Endothelial cell of umbilical vein (primary cell): ENCODE results near the gene UGGT2. TPM values are rescaled to one million over a fixed set of nuclear protein-coding genes. Genes with fewer than 3 reads are reported as not detected.

ENCODE experiments used
- Bru-seq: library from RNA; stranded (reverse); fragments of 400-500 nt; gene quantifications from one replicate; lab custom pipeline; 2021; lab: Mats Ljungman, UMichigan
- BruChase-seq, 2 experiments: library from RNA; stranded (reverse); fragments of 400-500 nt; gene quantifications; one replicate each; lab custom pipeline; 2021; lab: Mats Ljungman, UMichigan
- BruUV-seq: library from RNA; stranded (reverse); fragments of 400-500 nt; replicated peaks from 2 replicates; lab custom pipeline; 2021; lab: Mats Ljungman, UMichigan
- CTCF ChIA-PET: fragments of 300-600, 350-600 bp; sonication (Branson Sonifier 250); formaldehyde crosslinking; loops from one replicate; lab custom pipeline; 2021; ENCODE audit warnings: antibody characterized with exemption, inconsistent platforms; lab: Charles Lee
- POLR2A ChIA-PET: fragments of 300-600, 350-600 bp; sonication (Branson Sonifier 250); formaldehyde crosslinking; loops from one replicate; lab custom pipeline; 2021; ENCODE audit warnings: antibody characterized with exemption, inconsistent platforms; lab: Charles Lee
- DNase-seq: peaks from one replicate; pipeline ENCODE4 v3.0.0-alpha.2; 2011; ENCODE audit warnings: low read depth, low spot score
- FAIRE-seq: peaks from 2 replicates; lab custom pipeline; 2011; peaks lifted over from hg19 to GRCh38; lab: Jason Lieb, UNC
- H2AFZ ChIP-seq: 2 replicates; pipeline ENCODE4 v1.6.0; 2012; ENCODE audit warnings: low read depth, low read length, control low read depth, inconsistent platforms
- H3K27ac ChIP-seq: 2 replicates; pipeline ENCODE4 v1.5.1; 2011; ENCODE audit warnings: low read depth, mild to moderate bottlenecking, control low read depth, low read length, moderate library complexity; ENCODE audit not compliant: insufficient read depth
- H3K27me3 ChIP-seq, 2 experiments: 2 replicates each; pipeline versions ENCODE4 v1.6.0 to v1.6.1; 2011; ENCODE audit warnings: low read length in 2 of 2, mixed read lengths in 1 of 2; ENCODE audit not compliant: control insufficient read depth in 2 of 2, insufficient read depth in 2 of 2
- H3K36me3 ChIP-seq, 2 experiments: 2 replicates in 1 of 2; 3 replicates in 1 of 2; pipeline ENCODE4 v1.5.1; 2011; ENCODE audit warnings: low read length in 2 of 2, mild to moderate bottlenecking in 1 of 2, moderate library complexity in 1 of 2; ENCODE audit not compliant: control insufficient read depth in 2 of 2, insufficient read depth in 2 of 2; ENCODE audit errors: extremely low read depth in 1 of 2
- H3K4me1 ChIP-seq: 3 replicates; pipeline ENCODE4 v1.5.1; 2011; ENCODE audit warnings: mild to moderate bottlenecking, low read length; ENCODE audit not compliant: control insufficient read depth, insufficient read depth; ENCODE audit errors: extremely low read depth
- H3K4me2 ChIP-seq: 2 replicates; pipeline ENCODE4 v1.6.1; 2011; ENCODE audit warnings: low read length, control low read depth, mixed read lengths; ENCODE audit not compliant: insufficient read depth
- H3K4me3 ChIP-seq, 3 experiments: fragments of 200-600 bp in 1 of 3; sonication (generic), shearing (Covaris generic) in 1 of 3; replicated peaks in 1 of 3; 2 replicates each; pipeline ENCODE4 v1.5.1; 2011 to 2016; ENCODE audit warnings: control low read depth in 3 of 3, low read length in 3 of 3, mild to moderate bottlenecking in 2 of 3, inconsistent platforms in 1 of 3, low read depth in 1 of 3, moderate library complexity in 1 of 3; ENCODE audit not compliant: insufficient read depth in 1 of 3
- H3K79me2 ChIP-seq: 2 replicates; pipeline ENCODE4 v1.6.0; 2012; ENCODE audit warnings: low read length, inconsistent platforms; ENCODE audit not compliant: control insufficient read depth, insufficient read depth
- H3K9ac ChIP-seq: replicated peaks from 2 replicates; pipeline ENCODE3; 2011; ENCODE audit warnings: low read length, control low read depth; ENCODE audit not compliant: insufficient read depth; ENCODE audit errors: extremely low read depth
- H3K9me1 ChIP-seq: replicated peaks from 3 replicates; pipeline ENCODE4 v1.6.0; 2011; ENCODE audit warnings: mild to moderate bottlenecking, low read length; ENCODE audit not compliant: control insufficient read depth, insufficient read depth; ENCODE audit errors: extremely low read depth
- H3K9me3 ChIP-seq: replicated peaks from 2 replicates; pipeline ENCODE4 v1.5.1; 2012; ENCODE audit warnings: low read length, inconsistent platforms; ENCODE audit not compliant: control insufficient read depth, insufficient read depth
- H4K20me1 ChIP-seq: replicated peaks from 2 replicates; pipeline ENCODE3; 2011; ENCODE audit warnings: mild to moderate bottlenecking, low read length; ENCODE audit not compliant: control insufficient read depth, insufficient read depth; ENCODE audit errors: extremely low read depth
- EZH2 ChIP-seq: IDR thresholded peaks from 2 replicates; pipeline ENCODE4 v1.6.1; 2012; ENCODE audit warnings: borderline replicate concordance, low read depth, mild to moderate bottlenecking, moderate library complexity, low read length, inconsistent platforms; ENCODE audit not compliant: severe bottlenecking
- FOS ChIP-seq: IDR thresholded peaks from 2 replicates; pipeline ENCODE4 v1.6.1; 2011; ENCODE audit warnings: mild to moderate bottlenecking, low read length, moderate library complexity, borderline replicate concordance; ENCODE audit not compliant: insufficient read depth
- GATA2 ChIP-seq: IDR thresholded peaks from 2 replicates; pipeline ENCODE4 v1.7.0; 2011; ENCODE audit warnings: low read depth, mild to moderate bottlenecking, moderate library complexity, mixed read lengths, low read length; ENCODE audit not compliant: insufficient read length, insufficient read depth
- JUN ChIP-seq: IDR thresholded peaks from 2 replicates; pipeline ENCODE4 v1.6.1; 2011; ENCODE audit warnings: borderline replicate concordance, low read depth; ENCODE audit not compliant: insufficient read length, insufficient read depth
- POLR2A ChIP-seq: IDR thresholded peaks from 2 replicates; pipeline ENCODE4 v1.6.1; 2012; ENCODE audit warnings: low read depth, mild to moderate bottlenecking, control low read depth, low read length
- POLR2AphosphoS5 ChIP-seq: IDR thresholded peaks from 2 replicates; pipeline ENCODE4 v1.6.1; 2012; ENCODE audit warnings: low read depth, mild to moderate bottlenecking, control low read depth, low read length, moderate library complexity; ENCODE audit not compliant: insufficient read depth
- dilution Hi-C: fragments of 300-500 bp; cut with MboI; formaldehyde crosslinking; loops from one replicate; pipeline ENCODE4 v1.15.0; 2019; ENCODE audit warnings: low sequenced_read_pairs; ENCODE audit not compliant: extremely low pct_ligation_motif_present
- intact Hi-C: fragments of 100-400 bp; cut with micrococcal nuclease; formaldehyde crosslinking; loops from one replicate; pipeline ENCODE4 v1.10.0; 2022
- long read RNA-seq: library from polyadenylated mRNA; stranded (forward); transcript quantifications from one replicate; pipeline ENCODE4 v2.0.0, GENCODE V29; 2021
- polyA minus RNA-seq, 3 experiments: library from RNA; depleted of rRNA, polyadenylated mRNA; stranded (reverse); fragments of >200 nt; gene quantifications; 1 replicate in 1 of 3; 2 replicates in 2 of 3; pipeline ENCODE4 v1.2.3, GENCODE V29; 2011
- polyA plus RNA-seq, 4 experiments: library from polyadenylated mRNA; depleted of rRNA in 3 of 4; stranded (reverse) in 3 of 4; unstranded in 1 of 4; fragments of >200 nt; gene quantifications; 2 replicates each; pipeline versions ENCODE4 v1.2.1 to v1.2.3, GENCODE V29; 2011 to 2012; ENCODE audit warnings: missing spikeins in 1 of 4
- total RNA-seq: library from RNA; stranded (reverse); gene quantifications from 2 replicates; pipeline ENCODE4 v1.2.3, GENCODE V29; 2021
- TF ChIP-seq, protein P1 (sequence below): IDR thresholded peaks from 2 replicates; pipeline ENCODE4 v1.6.1; 2011; ENCODE audit not compliant: insufficient read depth, insufficient read length

UGGT2 gene, protein sequence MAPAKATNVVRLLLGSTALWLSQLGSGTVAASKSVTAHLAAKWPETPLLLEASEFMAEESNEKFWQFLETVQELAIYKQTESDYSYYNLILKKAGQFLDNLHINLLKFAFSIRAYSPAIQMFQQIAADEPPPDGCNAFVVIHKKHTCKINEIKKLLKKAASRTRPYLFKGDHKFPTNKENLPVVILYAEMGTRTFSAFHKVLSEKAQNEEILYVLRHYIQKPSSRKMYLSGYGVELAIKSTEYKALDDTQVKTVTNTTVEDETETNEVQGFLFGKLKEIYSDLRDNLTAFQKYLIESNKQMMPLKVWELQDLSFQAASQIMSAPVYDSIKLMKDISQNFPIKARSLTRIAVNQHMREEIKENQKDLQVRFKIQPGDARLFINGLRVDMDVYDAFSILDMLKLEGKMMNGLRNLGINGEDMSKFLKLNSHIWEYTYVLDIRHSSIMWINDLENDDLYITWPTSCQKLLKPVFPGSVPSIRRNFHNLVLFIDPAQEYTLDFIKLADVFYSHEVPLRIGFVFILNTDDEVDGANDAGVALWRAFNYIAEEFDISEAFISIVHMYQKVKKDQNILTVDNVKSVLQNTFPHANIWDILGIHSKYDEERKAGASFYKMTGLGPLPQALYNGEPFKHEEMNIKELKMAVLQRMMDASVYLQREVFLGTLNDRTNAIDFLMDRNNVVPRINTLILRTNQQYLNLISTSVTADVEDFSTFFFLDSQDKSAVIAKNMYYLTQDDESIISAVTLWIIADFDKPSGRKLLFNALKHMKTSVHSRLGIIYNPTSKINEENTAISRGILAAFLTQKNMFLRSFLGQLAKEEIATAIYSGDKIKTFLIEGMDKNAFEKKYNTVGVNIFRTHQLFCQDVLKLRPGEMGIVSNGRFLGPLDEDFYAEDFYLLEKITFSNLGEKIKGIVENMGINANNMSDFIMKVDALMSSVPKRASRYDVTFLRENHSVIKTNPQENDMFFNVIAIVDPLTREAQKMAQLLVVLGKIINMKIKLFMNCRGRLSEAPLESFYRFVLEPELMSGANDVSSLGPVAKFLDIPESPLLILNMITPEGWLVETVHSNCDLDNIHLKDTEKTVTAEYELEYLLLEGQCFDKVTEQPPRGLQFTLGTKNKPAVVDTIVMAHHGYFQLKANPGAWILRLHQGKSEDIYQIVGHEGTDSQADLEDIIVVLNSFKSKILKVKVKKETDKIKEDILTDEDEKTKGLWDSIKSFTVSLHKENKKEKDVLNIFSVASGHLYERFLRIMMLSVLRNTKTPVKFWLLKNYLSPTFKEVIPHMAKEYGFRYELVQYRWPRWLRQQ (N-terminal part only)
- total RNA-seq (25.1 and 25.7 TPM in 2 replicates), polyA plus RNA-seq (4.2 and 4.6 TPM in 2 replicates), polyA minus RNA-seq (24.9 and 28.4 TPM in 2 replicates), Bru-seq, nascent RNA (percentile 76 among the genes with signal in this experiment), BruChase-seq, experiment 1, labeled RNA remaining after a 6-hour chase (percentile 57 among the genes with signal in this experiment), BruChase-seq, experiment 2, labeled RNA remaining after a 2-hour chase (percentile 81 among the genes with signal in this experiment)
- 5.4 and 5.9 TPM in 2 replicates for polyA plus RNA-seq (2011; cell fraction: cytosol; rRNA removed)
- 25.1 and 31.9 TPM in 2 replicates for polyA plus RNA-seq (2011; cell fraction: nucleus; rRNA removed)
- 12.2 and 14.5 TPM in 2 replicates for polyA plus RNA-seq (2012)
- 12.7 TPM for polyA minus RNA-seq (2011; cell fraction: cytosol; rRNA and poly(A)+ RNA removed)
- 75.4 and 77.2 TPM in 2 replicates for polyA minus RNA-seq (2011; cell fraction: nucleus; rRNA and poly(A)+ RNA removed)
- long read RNA-seq, full-length matches to known transcripts, result 16 of 40 reads
- long read RNA-seq, partial matches to known transcripts, result 7 of 40 reads
- long read RNA-seq, other reads (novel, unspliced or antisense), result 17 of 40 reads

DNA sequence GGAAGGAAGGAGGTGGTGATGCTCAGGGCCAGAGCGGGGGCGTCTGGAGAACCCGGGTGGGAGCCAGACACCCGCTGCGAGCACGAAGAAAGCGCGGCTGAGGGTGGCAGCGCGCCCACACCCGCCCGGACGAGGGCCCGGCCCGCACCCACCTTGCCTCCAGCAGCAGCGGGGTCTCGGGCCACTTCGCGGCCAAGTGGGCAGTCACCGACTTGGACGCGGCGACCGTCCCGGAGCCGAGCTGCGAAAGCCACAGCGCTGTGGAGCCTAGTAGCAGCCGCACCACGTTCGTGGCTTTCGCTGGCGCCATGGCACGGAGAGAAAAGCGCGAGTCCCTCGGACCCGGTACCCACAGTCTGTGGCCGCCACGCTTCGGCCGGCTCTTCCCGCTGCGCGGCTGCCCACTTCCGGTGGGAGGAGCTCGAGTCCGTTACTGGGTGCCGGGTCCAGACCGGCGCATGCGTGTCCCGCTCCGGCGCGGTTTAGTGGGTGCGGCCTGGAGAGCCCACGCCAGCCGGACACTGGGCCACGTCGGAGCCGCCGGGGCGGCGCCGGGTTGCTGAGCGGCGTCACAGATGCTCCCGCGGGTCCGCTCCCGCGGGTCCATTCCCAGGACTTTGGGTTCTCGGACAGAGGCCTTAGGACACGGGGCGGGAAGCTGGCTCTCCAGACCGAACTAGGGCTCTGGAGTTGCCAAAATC, at the start of gene UGGT2:
Gene UGGT2 (minus strand): TSS at position 399 of the 701 bp plus-strand sequence. CDS start 89 bp downstream, at position 310.
- peaks cover 3% of the 10 kb centered on the region for H3K4me1 ChIP-seq
- peak within 1 kb of the TSS; percentile 92 to 96 (median 94) for H3K4me3 ChIP-seq
- no peaks in the 10 kb centered on the region for H3K36me3 ChIP-seq
- TF ChIP-seq GATA2, result no peak
- TF ChIP-seq EZH2, result no peak
- peak; percentile 75 for TF ChIP-seq POLR2AphosphoS5
- TF ChIP-seq JUN, result no peak
- TF ChIP-seq, protein P1, sequence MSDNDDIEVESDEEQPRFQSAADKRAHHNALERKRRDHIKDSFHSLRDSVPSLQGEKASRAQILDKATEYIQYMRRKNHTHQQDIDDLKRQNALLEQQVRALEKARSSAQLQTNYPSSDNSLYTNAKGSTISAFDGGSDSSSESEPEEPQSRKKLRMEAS, result peak; percentile 15
- peak; percentile 80 for TF ChIP-seq POLR2A
- TF ChIP-seq FOS, result no peak
- H4K20me1 ChIP-seq, result no peaks in the 10 kb centered on the region
- no TSS peak for BruUV-seq
- ChIA-PET CTCF (interaction anchor here (0.9 to 2.2 kb wide), 10 partner anchors 8 to 176 kb away, joined by 3 to 23 read pairs (median 4); no protein-coding TSS in a partner anchor), POLR2A (interaction anchor here (1.3 kb wide), 1 partner anchor 29 kb away, joined by 3 read pairs; no protein-coding TSS in a partner anchor)
- DNase-seq (peak; percentile 94), FAIRE-seq (peak; percentile 80)
- H3K9me1 ChIP-seq, result no peaks in the 10 kb centered on the region
- H3K27ac ChIP-seq, result peak within 1 kb of the TSS; percentile 95
- H3K9ac ChIP-seq, result peak within 1 kb of the TSS; percentile 95
- H3K27me3 ChIP-seq, result peaks cover 0 to 6% of the 10 kb centered on the region in 2 experiments
- H3K79me2 ChIP-seq, result peaks cover 17% of the 10 kb centered on the region
- dilution Hi-C loops (no loop called here), intact Hi-C loops (loop anchor here (1.0 to 10.0 kb wide), 3 partner anchors 28 to 1382 kb away; partner anchors contain the start of gene RAP2A)
- peak within 1 kb of the TSS; percentile 99 for H2AFZ ChIP-seq
- peak within 1 kb of the TSS; percentile 99 for H3K4me2 ChIP-seq
- H3K9me3 ChIP-seq, result no peaks in the 10 kb centered on the region
